ENCODE results near the gene PGC.

PGC gene

GRCh38 chr6:41728073-41728936 is 18.9 kb downstream of the PGC start:
- DNase-seq, result no peak

- no peak for DNase-seq
These were observed 19.5 kb downstream of the PGC start for GRCh38 chr6:41727705-41728072.

- no peak for DNase-seq
These were observed 20.3 kb downstream of the PGC start for GRCh38 chr6:41726876-41727275.

- DNase-seq, result no peak
These were observed 22.4 kb downstream of the PGC start for GRCh38 chr6:41724586-41725501.

GRCh38 chr6:41724228-41724580 is 23.0 kb downstream of the PGC start:
- DNase-seq, result no peak

- no peak for DNase-seq
These were observed 23.5 kb downstream of the PGC start for GRCh38 chr6:41723530-41724227.

- no peak for DNase-seq
These were observed 24.1 kb downstream of the PGC start for GRCh38 chr6:41722969-41723529.

- DNase-seq, result no peak
These were observed 25.8 kb downstream of the PGC start for GRCh38 chr6:41721414-41721813.

GRCh38 chr6:41720783-41721182 is 26.4 kb downstream of the PGC start:
- no peak for DNase-seq

- DNase-seq, result no peak
These were observed 27.0 kb downstream of the PGC start for GRCh38 chr6:41720262-41720620.

GRCh38 chr6:41719436-41720261 is 27.5 kb downstream of the PGC start:
- no peak for DNase-seq

GRCh38 chr6:41718828-41719227 is 28.4 kb downstream of the PGC start:
- no peak for DNase-seq

- no peak for DNase-seq
These were observed 29.8 kb downstream of the PGC start for GRCh38 chr6:41717392-41717736.

- DNase-seq, result no peak
These were observed 30.4 kb downstream of the PGC start for GRCh38 chr6:41716516-41717391.

- DNase-seq, result no peak
These were observed 31.2 kb downstream of the PGC start for GRCh38 chr6:41715795-41716515.

- no peak for DNase-seq
These were observed 32.5 kb downstream of the PGC start for GRCh38 chr6:41714556-41715273.

- DNase-seq, result no peak
These were observed 33.4 kb downstream of the PGC start for GRCh38 chr6:41713650-41714291.

GRCh38 chr6:41713159-41713649 is 34.0 kb downstream of the PGC start:
- DNase-seq, result no peak

- no peak for DNase-seq
These were observed 34.5 kb downstream of the PGC start for GRCh38 chr6:41712651-41713103.

Data from CD4-positive, alpha-beta T cell treated with Interleukin-6 for 4 hours (primary cell).